Measurements from ENCODE around the gene MYLK.

- TF ChIP-seq CTCF (IDR thresholded peaks at IDR 0.05) (no peak), POLR2A (IDR thresholded peaks at IDR 0.05) (no peak)
Observed at GRCh38 chr3:123658118-123658851, 225.8 kb downstream of the MYLK start.
